HepG2 (cell line): ENCODE data around the gene SLC25A25. TPM values are rescaled to one million over a fixed set of nuclear protein-coding genes. Genes with fewer than 3 reads are reported as not detected.

Experiments
- ARNT2 ChIP-seq: sonication (generic); formaldehyde crosslinking; IDR thresholded peaks from 2 replicates; pipeline ENCODE4 v1.8.0; 2022; ENCODE audit warnings: mild to moderate bottlenecking, low read depth, missing genetic modification reagents, moderate library complexity
- ATF2 ChIP-seq: sonication (generic); formaldehyde crosslinking; IDR thresholded peaks from 2 replicates; pipeline ENCODE4 v1.4.0; 2020; ENCODE audit warnings: missing genetic modification reagents
- IKZF5 ChIP-seq: IDR thresholded peaks from 2 replicates; pipeline ENCODE4 v1.6.1; 2018; ENCODE audit warnings: missing genetic modification reagents, mild to moderate bottlenecking, missing compliant biosample characterization
- MLLT10 ChIP-seq: sonication (generic); formaldehyde crosslinking; IDR thresholded peaks from 2 replicates; pipeline ENCODE4 v1.4.0; 2020; ENCODE audit warnings: missing genetic modification reagents
- NFYB ChIP-seq: sonication (generic); formaldehyde crosslinking; IDR thresholded peaks from 2 replicates; pipeline ENCODE4 v1.4.0; 2020; ENCODE audit warnings: missing genetic modification reagents
- PPARG ChIP-seq: conservative IDR thresholded peaks from 2 replicates; pipeline ENCODE4 v1.6.1; 2016; ENCODE audit warnings: missing biosample characterization, missing genetic modification reagents
- PRMT3 ChIP-seq: sonication (generic); formaldehyde crosslinking; IDR thresholded peaks from 2 replicates; pipeline ENCODE4 v1.8.1; 2022; ENCODE audit warnings: low read depth, mild to moderate bottlenecking, moderate library complexity, missing genetic modification reagents, borderline replicate concordance
- RBAK ChIP-seq: sonication (generic); formaldehyde crosslinking; IDR thresholded peaks from 2 replicates; pipeline ENCODE4 v1.5.1; 2020; ENCODE audit warnings: mild to moderate bottlenecking, missing genetic modification reagents
- RXRB ChIP-seq: IDR thresholded peaks from 2 replicates; pipeline ENCODE4 v1.6.1; 2016; ENCODE audit warnings: borderline replicate concordance, missing genetic modification reagents, missing compliant biosample characterization
- SRF ChIP-seq: IDR thresholded peaks from 2 replicates; pipeline ENCODE4 v1.6.1; 2011; ENCODE audit warnings: mild to moderate bottlenecking, low read depth, low read length, moderate library complexity
- TAF1 ChIP-seq: sonication (generic); formaldehyde crosslinking; IDR thresholded peaks from 2 replicates; pipeline ENCODE4 v1.4.0; 2020; ENCODE audit warnings: missing genetic modification reagents
- TCF7 ChIP-seq: sonication (generic); IDR thresholded peaks from 2 replicates; pipeline ENCODE4 v1.6.1; 2016; ENCODE audit warnings: antibody characterized with exemption, low read depth
- TERF1 ChIP-seq: sonication (generic); formaldehyde crosslinking; IDR thresholded peaks from 2 replicates; pipeline ENCODE4 v1.8.0; 2022; ENCODE audit warnings: mild to moderate bottlenecking, missing genetic modification reagents, moderate library complexity
- ZFP36L2 ChIP-seq: sonication (generic); formaldehyde crosslinking; IDR thresholded peaks from 2 replicates; pipeline ENCODE4 v1.4.0; 2020; ENCODE audit warnings: missing genetic modification reagents
- ZNF232 ChIP-seq: sonication (generic); formaldehyde crosslinking; IDR thresholded peaks from 2 replicates; pipeline ENCODE4 v1.4.0; 2020; ENCODE audit warnings: missing genetic modification reagents, borderline replicate concordance
- ZNF354B ChIP-seq: sonication (generic); formaldehyde crosslinking; IDR thresholded peaks from 2 replicates; pipeline ENCODE4 v1.8.0; 2022; ENCODE audit warnings: mild to moderate bottlenecking, missing genetic modification reagents
- ZNF546 ChIP-seq: sonication (generic); formaldehyde crosslinking; conservative IDR thresholded peaks from 2 replicates; pipeline ENCODE4 v1.8.1; 2023; ENCODE audit warnings: mild to moderate bottlenecking, missing genetic modification reagents
- ZNF589 ChIP-seq: sonication (generic); formaldehyde crosslinking; conservative IDR thresholded peaks from 2 replicates; pipeline ENCODE4 v1.8.0; 2022; ENCODE audit warnings: mild to moderate bottlenecking, moderate library complexity, missing genetic modification reagents
- ZNF644 ChIP-seq: IDR thresholded peaks from 2 replicates; pipeline ENCODE4 v1.6.1; 2016; ENCODE audit warnings: low read depth
- ZNF782 ChIP-seq: sonication (generic); formaldehyde crosslinking; IDR thresholded peaks from 2 replicates; pipeline ENCODE4 v1.4.0; 2020; ENCODE audit warnings: missing genetic modification reagents, mild to moderate bottlenecking, borderline replicate concordance
- ZNF816 ChIP-seq: sonication (generic); formaldehyde crosslinking; IDR thresholded peaks from 2 replicates; pipeline ENCODE4 v1.8.0; 2022; ENCODE audit warnings: missing genetic modification reagents, mild to moderate bottlenecking, borderline replicate concordance
- polyA plus RNA-seq, 8 experiments: library from polyadenylated mRNA; depleted of rRNA in 3 of 8; stranded (reverse) in 7 of 8; unstranded in 1 of 8; fragments of >200 nt; fragmentation: Illumina TruSeq in 4 of 8; extraction: Trizol in 4 of 8; gene quantifications; 2 replicates each; pipeline versions ENCODE4 v1.2.1 to v1.2.3, GENCODE V29; 2011 to 2016; ENCODE audit warnings: low read depth in 4 of 8, missing spikeins in 1 of 8, mixed read lengths in 1 of 8; ENCODE audit not compliant: insufficient read depth in 1 of 8
- total RNA-seq, 5 experiments: library from RNA; depleted of rRNA; stranded (reverse); fragments of >200 nt; fragmentation: Illumina TruSeq; extraction: Trizol; gene quantifications; 2 replicates each; pipeline ENCODE4 v1.2.3, GENCODE V29; 2016; ENCODE audit warnings: low read depth in 1 of 5
- TF ChIP-seq, protein P1 (sequence below): sonication (generic); formaldehyde crosslinking; IDR thresholded peaks from 2 replicates; pipeline ENCODE4 v1.8.1; 2023; ENCODE audit warnings: mild to moderate bottlenecking, missing genetic modification reagents
- TF ChIP-seq, protein P2 (sequence below): sonication (generic); formaldehyde crosslinking; conservative IDR thresholded peaks from 2 replicates; pipeline ENCODE4 v1.8.1; 2023; ENCODE audit warnings: missing genetic modification reagents
- TF ChIP-seq, protein P3 (sequence below): sonication (generic); formaldehyde crosslinking; IDR thresholded peaks from 2 replicates; pipeline ENCODE4 v1.4.0; 2020; ENCODE audit warnings: mild to moderate bottlenecking, missing genetic modification reagents

SLC25A25 gene
- total and polyA plus RNA-seq, 2 of the 13 experiments (the other 11 are each of a cell fraction or from before 2014, with no cell fraction given), result 10.5 to 24.8 TPM

GRCh38 chr9:128073253-128073886 is 5.3 kb downstream of the SLC25A25 start (continued):
- TF ChIP-seq RBAK, result no peak
- no peak for TF ChIP-seq ZNF782 (CRISPR knock-in tag)
- TF ChIP-seq NFYB (CRISPR knock-in tag), result no peak
- no peak for TF ChIP-seq SRF
- no peak for TF ChIP-seq ZNF232 (CRISPR knock-in tag)
- TF ChIP-seq, protein P1, sequence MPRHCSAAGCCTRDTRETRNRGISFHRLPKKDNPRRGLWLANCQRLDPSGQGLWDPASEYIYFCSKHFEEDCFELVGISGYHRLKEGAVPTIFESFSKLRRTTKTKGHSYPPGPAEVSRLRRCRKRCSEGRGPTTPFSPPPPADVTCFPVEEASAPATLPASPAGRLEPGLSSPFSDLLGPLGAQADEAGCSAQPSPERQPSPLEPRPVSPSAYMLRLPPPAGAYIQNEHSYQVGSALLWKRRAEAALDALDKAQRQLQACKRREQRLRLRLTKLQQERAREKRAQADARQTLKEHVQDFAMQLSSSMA (CRISPR knock-in tag), result no peak
- TF ChIP-seq TCF7, result no peak
- TF ChIP-seq ATF2 (CRISPR knock-in tag), result peak; percentile 55; the same call in 1 of the 2 replicates
- TF ChIP-seq ZNF644 (CRISPR knock-in tag), result no peak; the same call in 1 of the 2 replicates
- TF ChIP-seq RXRB (CRISPR knock-in tag), result peak; percentile 87
- no peak for TF ChIP-seq ZFP36L2 (CRISPR knock-in tag)
- TF ChIP-seq TAF1 (CRISPR knock-in tag), result no peak
- TF ChIP-seq ZNF816, result no peak
- TF ChIP-seq ARNT2, result no peak
- TF ChIP-seq PRMT3 (CRISPR knock-in tag), result no peak
- TF ChIP-seq, protein P2, sequence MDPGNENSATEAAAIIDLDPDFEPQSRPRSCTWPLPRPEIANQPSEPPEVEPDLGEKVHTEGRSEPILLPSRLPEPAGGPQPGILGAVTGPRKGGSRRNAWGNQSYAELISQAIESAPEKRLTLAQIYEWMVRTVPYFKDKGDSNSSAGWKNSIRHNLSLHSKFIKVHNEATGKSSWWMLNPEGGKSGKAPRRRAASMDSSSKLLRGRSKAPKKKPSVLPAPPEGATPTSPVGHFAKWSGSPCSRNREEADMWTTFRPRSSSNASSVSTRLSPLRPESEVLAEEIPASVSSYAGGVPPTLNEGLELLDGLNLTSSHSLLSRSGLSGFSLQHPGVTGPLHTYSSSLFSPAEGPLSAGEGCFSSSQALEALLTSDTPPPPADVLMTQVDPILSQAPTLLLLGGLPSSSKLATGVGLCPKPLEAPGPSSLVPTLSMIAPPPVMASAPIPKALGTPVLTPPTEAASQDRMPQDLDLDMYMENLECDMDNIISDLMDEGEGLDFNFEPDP (CRISPR knock-in tag), result no peak
- TF ChIP-seq, protein P3, sequence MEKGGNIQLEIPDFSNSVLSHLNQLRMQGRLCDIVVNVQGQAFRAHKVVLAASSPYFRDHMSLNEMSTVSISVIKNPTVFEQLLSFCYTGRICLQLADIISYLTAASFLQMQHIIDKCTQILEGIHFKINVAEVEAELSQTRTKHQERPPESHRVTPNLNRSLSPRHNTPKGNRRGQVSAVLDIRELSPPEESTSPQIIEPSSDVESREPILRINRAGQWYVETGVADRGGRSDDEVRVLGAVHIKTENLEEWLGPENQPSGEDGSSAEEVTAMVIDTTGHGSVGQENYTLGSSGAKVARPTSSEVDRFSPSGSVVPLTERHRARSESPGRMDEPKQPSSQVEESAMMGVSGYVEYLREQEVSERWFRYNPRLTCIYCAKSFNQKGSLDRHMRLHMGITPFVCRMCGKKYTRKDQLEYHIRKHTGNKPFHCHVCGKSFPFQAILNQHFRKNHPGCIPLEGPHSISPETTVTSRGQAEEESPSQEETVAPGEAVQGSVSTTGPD (CRISPR knock-in tag), result no peak
- TF ChIP-seq ZNF546, result no peak
- TF ChIP-seq PPARG (CRISPR knock-in tag), result peak; percentile 84
- TF ChIP-seq MLLT10 (CRISPR knock-in tag), result no peak
- TF ChIP-seq ZNF354B (CRISPR knock-in tag), result no peak
- TF ChIP-seq IKZF5 (CRISPR knock-in tag), result no peak
- no peak for TF ChIP-seq ZNF589 (CRISPR knock-in tag)
- no peak for TF ChIP-seq TERF1 (CRISPR knock-in tag)
